ENCODE measurements around the gene HEATR1. TPM values are rescaled to one million over a fixed set of nuclear protein-coding genes. Genes with fewer than 3 reads are reported as not detected.

Gene HEATR1
- total RNA-seq, 4 donors from 2014 or later = 11.6 to 17.5 (median 15.8) TPM

DNA sequence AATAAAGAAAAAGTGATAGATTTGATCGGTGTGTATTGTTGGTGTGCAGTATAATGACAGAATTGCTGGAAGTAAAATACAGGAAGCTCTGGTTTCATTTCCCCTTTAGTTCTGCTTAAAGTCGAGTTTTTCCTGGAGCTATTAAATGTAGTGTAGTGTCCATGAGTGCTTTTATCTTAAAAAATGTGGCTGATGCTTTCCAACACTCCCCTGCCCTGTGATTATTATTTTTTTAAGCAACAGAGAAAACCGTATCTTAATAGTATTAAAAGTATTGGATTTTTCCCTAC is 79.5 kb downstream of the HEATR1 start:
- ATAC-seq = no peak
- DNase-seq = no peak
- H3K27me3 ChIP-seq = no peaks in the 10 kb centered on the region
- H3K4me1 ChIP-seq = peaks cover 5 to 9% of the 10 kb centered on the region in 2 donors
- peaks cover 0 to 14% of the 10 kb centered on the region in 2 donors for H3K36me3 ChIP-seq
- intact Hi-C loops (cut with DNase I; ENCODE audit: low total_unique reads) = loop anchor here (5.0 to 10.0 kb wide), 2 partner anchors 243 to 1020 kb away; partner anchors contain the start of genes B3GALNT2 and ERO1B
- peak overlapping the region; percentile 84 to 98 (median 96) for H3K4me3 ChIP-seq
- no peaks in the 10 kb centered on the region for H3K9me3 ChIP-seq
- H3K27ac ChIP-seq = peak overlapping the region in 2 of 4 donors; percentile 80 to 81
- TF ChIP-seq, protein P1, sequence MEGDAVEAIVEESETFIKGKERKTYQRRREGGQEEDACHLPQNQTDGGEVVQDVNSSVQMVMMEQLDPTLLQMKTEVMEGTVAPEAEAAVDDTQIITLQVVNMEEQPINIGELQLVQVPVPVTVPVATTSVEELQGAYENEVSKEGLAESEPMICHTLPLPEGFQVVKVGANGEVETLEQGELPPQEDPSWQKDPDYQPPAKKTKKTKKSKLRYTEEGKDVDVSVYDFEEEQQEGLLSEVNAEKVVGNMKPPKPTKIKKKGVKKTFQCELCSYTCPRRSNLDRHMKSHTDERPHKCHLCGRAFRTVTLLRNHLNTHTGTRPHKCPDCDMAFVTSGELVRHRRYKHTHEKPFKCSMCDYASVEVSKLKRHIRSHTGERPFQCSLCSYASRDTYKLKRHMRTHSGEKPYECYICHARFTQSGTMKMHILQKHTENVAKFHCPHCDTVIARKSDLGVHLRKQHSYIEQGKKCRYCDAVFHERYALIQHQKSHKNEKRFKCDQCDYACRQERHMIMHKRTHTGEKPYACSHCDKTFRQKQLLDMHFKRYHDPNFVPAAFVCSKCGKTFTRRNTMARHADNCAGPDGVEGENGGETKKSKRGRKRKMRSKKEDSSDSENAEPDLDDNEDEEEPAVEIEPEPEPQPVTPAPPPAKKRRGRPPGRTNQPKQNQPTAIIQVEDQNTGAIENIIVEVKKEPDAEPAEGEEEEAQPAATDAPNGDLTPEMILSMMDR (IDR thresholded peaks at IDR 0.05 in 4 of 5, conservative IDR thresholded peaks at IDR 0.05 in 1 of 5) = no peak
- no peak for TF ChIP-seq POLR2A (IDR thresholded peaks at IDR 0.05)
- in situ Hi-C loops (cut with MboI; ENCODE audit: low sequenced_read_pairs in 4 of 4) = no loop called here

GRCh38 chr1:236524142-236524894 is 80.0 kb downstream of the HEATR1 start:
- intact Hi-C loops (cut with DNase I; ENCODE audit: low total_unique reads) = loop anchor here (5.0 to 10.0 kb wide), 2 partner anchors 242 to 1020 kb away; partner anchors contain the start of genes B3GALNT2 and ERO1B
- H3K4me1 ChIP-seq = peaks cover 5 to 9% of the 10 kb centered on the region in 2 donors
- DNase-seq (peak; percentile 24 to 33), ATAC-seq (peak; percentile 85 to 87)
- peak overlapping the region; percentile 77 to 81 (median 80) for H3K27ac ChIP-seq
- TF ChIP-seq, protein P1 (IDR thresholded peaks at IDR 0.05 in 4 of 5, conservative IDR thresholded peaks at IDR 0.05 in 1 of 5) = no peak
- peak in 1 of 2 donors; percentile 39 for TF ChIP-seq POLR2A (IDR thresholded peaks at IDR 0.05)
- no peaks in the 10 kb centered on the region for H3K9me3 ChIP-seq
- in situ Hi-C loops (cut with MboI; ENCODE audit: low sequenced_read_pairs in 4 of 4) = no loop called here
- H3K4me3 ChIP-seq = peak overlapping the region; percentile 84 to 98 (median 96)
- no peaks in the 10 kb centered on the region for H3K27me3 ChIP-seq
- H3K36me3 ChIP-seq = peaks cover 0 to 14% of the 10 kb centered on the region in 2 donors

DNA sequence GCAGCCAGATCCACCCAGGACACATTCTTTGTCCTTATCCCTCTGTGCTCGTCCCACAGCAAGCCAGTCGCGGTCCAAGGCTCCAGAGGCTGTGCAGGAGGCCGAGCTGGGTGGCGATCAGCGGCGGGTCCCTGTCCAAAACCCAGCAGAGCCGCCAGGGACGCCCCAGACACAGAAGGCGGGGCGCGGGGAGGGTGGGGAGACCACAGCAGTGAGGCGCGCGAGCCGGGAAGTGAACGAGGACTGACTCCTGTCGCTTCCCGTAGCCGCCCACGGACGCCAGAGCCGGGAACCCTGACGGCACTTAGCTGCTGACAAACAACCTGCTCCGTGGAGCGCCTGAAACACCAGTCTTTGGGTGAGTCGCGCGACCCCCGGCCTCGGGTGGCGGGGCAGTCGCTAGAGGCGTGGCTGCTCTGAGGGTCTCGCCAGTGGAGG is 80.6 kb downstream of the HEATR1 start, which contains the start of gene LGALS8:
Gene LGALS8, plus strand, starts transcription at position 279 of the 438 bp plus-strand sequence. CDS start 2,089 bp downstream, outside the sequence.
- DNase-seq = peak; percentile 63 to 67
- TF ChIP-seq POLR2A (IDR thresholded peaks at IDR 0.05) = peak; percentile 30
- TF ChIP-seq, protein P1 (IDR thresholded peaks at IDR 0.05 in 4 of 5, conservative IDR thresholded peaks at IDR 0.05 in 1 of 5) = no peak

DNA sequence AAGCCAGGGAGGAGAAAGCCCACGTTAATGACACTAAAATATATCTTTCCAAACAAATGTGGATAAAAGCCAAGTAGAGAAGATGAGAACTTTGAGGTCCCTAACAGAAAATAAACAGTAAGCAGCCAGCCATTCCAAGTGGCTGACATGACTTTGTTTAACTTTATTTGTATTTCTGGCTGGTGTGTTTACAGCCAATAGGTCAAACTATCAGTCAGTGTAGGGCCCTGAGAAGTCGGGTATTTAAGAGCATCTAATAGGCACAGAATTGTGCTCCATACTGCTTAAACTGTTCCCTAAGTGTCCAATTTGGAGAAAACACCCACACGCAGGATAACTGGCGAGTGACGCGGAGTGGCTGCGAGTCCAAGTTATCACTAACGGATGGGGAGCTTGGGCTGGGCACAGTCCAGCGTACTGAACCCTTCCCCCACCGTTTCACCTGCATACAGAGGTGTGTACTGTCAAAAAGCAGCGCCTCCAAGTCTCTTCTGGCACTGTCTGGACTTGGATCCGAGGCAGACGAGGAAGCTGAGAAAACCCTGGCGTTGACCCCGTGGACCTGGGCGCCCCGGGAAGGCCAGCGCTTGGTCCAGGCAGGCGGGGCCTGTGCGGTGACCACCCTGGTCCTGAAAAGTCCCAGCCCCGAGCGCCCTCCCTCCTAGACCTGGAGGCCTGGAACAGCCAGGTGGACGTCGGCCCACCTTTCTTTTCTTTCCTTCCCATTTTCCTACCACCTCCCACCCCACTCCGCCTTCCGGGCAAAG is 81.2 kb downstream of the HEATR1 start:
- peaks cover 0 to 14% of the 10 kb centered on the region in 2 donors for H3K36me3 ChIP-seq
- no peak for DNase-seq
- H3K4me3 ChIP-seq = peak overlapping the region; percentile 84 to 98 (median 96)
- ATAC-seq = peak; percentile 4 to 18
- intact Hi-C loops (cut with DNase I; ENCODE audit: low total_unique reads) (loop anchor here (5.0 to 10.0 kb wide), 2 partner anchors 241 to 1018 kb away; partner anchors contain the start of genes B3GALNT2 and ERO1B), in situ Hi-C loops (cut with MboI; ENCODE audit: low sequenced_read_pairs in 4 of 4) (no loop called here)
- peak overlapping the region; percentile 77 to 81 (median 80) for H3K27ac ChIP-seq
- no peaks in the 10 kb centered on the region for H3K27me3 ChIP-seq
- H3K9me3 ChIP-seq = no peaks in the 10 kb centered on the region
- no peak for TF ChIP-seq POLR2A (IDR thresholded peaks at IDR 0.05)
- TF ChIP-seq, protein P1 (IDR thresholded peaks at IDR 0.05 in 4 of 5, conservative IDR thresholded peaks at IDR 0.05 in 1 of 5) = no peak
- peaks cover 5 to 9% of the 10 kb centered on the region in 2 donors for H3K4me1 ChIP-seq

More for the DNA sequence above, 80.6 kb downstream of the HEATR1 start, which contains the start of gene LGALS8:
- H3K27me3 ChIP-seq = no peaks in the 10 kb centered on the region
- ATAC-seq = peak; percentile 76 to 80
- in situ Hi-C loops (cut with MboI; ENCODE audit: low sequenced_read_pairs in 4 of 4) = no loop called here
- peak within 1 kb of the TSS; percentile 77 to 81 (median 80) for H3K27ac ChIP-seq
- H3K9me3 ChIP-seq = no peaks in the 10 kb centered on the region
- peaks cover 5 to 9% of the 10 kb centered on the region in 2 donors for H3K4me1 ChIP-seq
- H3K4me3 ChIP-seq = peak within 1 kb of the TSS; percentile 84 to 98 (median 96)
- H3K36me3 ChIP-seq = peaks cover 0 to 14% of the 10 kb centered on the region in 2 donors
- intact Hi-C loops (cut with DNase I; ENCODE audit: low total_unique reads) = loop anchor here (5.0 to 10.0 kb wide), 2 partner anchors 241 to 1019 kb away; partner anchors contain the start of genes B3GALNT2 and ERO1B
